GM19239 (cell line): ENCODE results near the gene MAPK8IP3.
"Not testable (repeated sequence)": the region's sequence is repeated elsewhere in the genome, so short reads cannot be mapped to it uniquely, and the experiment has no call there.

Experiments
- DNase-seq: peaks from one replicate; pipeline ENCODE4 v3.0.0; 2011; ENCODE audit warnings: low spot score; ENCODE audit not compliant: insufficient read length
- FAIRE-seq: peaks from 2 replicates; lab custom pipeline; 2011; peaks lifted over from hg19 to GRCh38; lab: Jason Lieb, UNC

Gene MAPK8IP3

GRCh38 chr16:1732551-1732987 lies 26.6 kb downstream of the MAPK8IP3 start:
- FAIRE-seq, DNase-seq: not testable (repeated sequence)

GRCh38 chr16:1734123-1734522 lies 28.1 kb downstream of the MAPK8IP3 start:
- DNase-seq (no peak), FAIRE-seq (no peak)

GRCh38 chr16:1734816-1735215 lies 28.8 kb downstream of the MAPK8IP3 start:
- FAIRE-seq (no peak), DNase-seq (no peak)

DNA sequence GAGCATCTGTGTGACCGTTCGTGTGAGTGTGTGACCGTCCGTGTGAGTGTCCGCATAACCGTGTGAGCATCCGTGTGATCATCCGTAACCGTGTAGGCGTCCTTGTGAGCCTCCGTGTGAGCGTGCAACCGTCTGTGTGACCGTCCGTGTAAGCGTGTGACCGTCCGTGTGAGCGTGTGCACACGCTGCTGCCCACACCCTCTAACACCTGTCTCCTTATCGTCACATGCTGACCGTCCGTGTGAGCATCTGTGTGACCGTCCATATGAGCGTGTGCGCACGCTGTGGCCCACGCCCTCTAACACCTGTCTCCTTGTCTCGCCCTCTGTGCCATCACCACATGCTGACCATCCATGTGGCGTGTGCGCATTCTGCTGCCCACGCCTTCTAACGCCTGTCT lies 34.2 kb downstream of the MAPK8IP3 start:
- FAIRE-seq (no peak), DNase-seq (no peak)

DNA sequence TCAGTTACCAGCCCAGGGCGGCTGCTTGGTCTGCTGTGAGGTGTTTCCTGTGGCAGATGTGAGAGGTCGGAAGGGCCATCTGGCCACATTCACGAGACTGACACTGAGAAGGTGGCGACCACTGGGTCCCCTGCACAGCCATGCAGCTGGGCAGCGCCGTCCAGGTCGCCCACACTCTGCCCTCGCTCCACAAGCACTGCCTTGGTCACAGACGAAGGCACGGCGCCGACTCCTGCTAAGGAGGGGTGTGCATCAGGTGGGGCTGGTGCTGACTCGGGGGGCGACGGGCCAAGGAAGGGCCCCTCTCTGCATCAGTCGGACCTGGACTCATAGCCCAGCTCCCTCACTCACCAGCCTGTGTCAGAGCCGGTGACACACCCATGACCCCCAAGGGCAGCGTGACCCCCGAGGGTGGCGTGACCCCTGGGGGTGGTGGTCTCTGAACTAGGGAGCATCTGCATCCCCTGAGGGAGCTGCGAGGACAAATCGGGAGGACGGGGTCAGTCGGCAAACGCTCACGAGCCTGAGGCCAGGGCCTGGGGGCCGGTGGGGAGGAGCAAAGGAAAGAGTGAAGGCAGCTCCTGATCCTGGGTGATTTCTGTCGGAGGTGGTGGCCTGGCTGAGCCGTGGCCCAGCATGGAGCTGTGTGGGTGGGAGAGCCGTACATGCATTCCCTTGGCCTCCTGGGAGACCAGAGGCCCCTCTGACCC lies 34.9 kb downstream of the MAPK8IP3 start:
- DNase-seq (no peak), FAIRE-seq (no peak)

DNA sequence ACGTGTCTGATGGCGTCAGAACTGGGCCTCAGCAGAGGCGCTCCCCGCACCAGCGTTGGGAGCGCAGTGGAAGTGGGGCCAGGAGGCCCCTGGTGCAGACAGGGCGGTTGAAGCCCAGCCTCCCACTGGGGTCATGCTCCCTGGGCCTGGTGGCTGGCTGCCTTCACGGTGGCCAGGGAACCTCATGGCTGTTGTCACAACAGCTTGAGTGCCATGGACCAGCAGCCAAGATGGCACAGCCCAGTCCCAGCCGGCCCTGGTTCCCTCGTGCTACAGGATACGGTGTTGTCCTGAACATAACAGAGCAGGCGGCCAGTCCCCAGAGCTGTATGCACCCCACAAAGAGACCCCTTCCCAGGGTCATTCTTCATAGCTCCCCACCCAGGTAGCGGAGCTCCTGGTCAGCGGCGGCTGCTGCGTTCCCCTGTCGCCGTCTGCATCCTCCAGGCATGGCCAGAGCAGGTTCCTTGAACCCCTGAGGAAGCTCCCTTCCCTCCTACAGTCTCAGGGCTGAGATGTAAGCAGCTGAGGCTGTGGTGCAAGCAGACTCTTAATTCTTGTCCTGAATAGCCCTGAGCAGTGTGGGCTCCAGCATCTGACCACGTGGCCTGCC lies 35.7 kb downstream of the MAPK8IP3 start:
- DNase-seq (no peak), FAIRE-seq (no peak)

GRCh38 chr16:1743376-1744337 lies 37.7 kb downstream of the MAPK8IP3 start:
- DNase-seq (no peak), FAIRE-seq (no peak)

DNA sequence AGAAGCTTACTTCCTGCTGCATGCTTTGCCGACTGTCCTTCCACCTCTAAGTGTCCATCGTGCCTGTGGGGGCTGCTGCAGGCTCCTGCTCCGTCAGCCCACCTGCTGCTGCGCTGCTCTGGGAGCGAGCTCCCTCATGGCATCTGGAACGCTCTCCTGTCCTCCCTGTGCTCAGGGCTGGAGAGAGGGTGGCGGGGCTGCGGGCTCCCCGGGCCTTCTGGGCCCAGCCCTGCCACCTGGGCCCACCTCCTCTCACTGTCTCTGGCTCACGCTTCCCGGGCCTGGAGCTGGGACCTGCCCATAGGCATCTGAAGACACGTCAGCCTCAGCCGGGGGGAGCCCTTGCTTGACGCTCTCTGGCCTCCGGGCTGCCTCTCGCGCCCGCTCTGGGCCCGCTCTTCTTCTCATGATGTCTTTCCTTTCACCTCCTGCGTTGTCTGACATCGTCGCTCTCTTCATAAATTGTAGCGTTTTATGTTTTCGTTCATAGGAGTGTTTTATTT lies 38.4 kb downstream of the MAPK8IP3 start:
- no peak for FAIRE-seq
- no peak for DNase-seq

DNA sequence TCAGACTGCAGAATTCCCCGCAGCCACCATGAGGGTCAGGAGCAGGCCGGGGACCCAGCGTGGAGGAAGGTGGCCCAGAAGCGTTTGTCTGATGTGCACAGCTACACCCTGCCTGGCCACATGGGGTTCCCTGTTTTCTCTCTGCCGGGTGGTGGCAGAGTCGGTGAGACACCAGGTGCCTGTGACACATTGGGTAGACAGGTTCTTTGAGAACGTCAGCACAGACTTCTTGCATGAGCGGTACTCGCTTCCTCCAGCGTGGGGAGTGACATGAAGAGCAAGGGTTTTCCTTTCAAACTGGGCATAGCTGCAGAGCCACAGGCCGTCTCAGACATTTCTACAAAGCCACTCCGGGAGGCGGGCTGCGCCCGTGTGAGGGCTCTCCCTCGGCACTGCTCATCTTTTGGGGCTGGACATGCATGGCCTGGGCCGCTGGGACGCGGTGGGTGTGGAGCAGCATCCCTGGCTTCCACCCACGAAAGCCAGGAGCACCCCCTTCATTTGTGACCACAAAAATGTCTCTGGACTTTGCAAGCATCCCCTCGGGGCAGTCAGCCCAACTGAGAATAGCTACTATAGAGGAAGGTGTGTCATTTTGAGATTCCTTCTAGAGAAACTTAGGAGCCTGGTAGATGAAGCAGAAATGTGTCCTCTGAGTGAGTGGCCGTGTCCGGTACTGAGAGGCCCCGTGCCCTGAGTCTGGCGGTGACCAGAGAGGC lies 39.3 kb downstream of the MAPK8IP3 start:
- DNase-seq = no peak
- no peak for FAIRE-seq

DNA sequence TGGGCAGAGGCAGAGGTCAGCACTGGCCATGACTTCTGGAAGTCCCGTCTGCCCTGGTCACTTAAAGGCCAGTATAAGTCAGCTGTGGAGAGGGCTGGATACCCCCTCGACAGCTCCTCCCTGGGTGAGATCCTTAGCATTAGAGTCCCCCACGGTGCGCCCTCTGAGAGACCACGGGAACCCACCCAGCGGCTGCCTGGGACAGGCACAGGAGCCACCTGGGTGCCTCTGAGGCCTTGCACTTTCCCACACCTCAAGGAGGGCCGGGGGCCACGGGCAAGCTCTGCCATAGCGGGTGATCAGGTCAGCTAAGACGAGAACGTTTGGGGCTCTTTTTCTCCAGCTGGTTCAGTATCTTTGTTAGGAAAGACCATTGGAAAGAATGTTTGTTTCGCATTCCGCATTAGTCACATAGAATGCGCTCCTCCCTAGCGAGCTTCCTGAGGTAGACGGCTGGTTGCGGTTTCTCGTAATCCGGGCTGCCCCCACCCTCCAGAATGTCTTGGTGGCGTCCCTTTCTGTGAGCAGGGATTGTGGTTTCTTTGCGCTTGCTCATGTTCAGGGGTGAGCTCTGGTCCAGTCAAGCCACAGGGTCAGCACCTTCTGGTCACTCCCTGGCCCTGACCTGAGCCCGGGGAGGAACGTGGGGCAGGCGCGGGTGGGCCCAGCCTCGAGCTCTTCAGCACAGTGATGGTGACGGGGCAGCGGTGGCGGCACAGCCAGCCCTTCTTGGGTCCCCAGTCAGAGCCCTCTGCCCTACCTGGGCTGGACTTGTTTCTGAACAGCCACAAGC lies 40.1 kb downstream of the MAPK8IP3 start:
- DNase-seq (no peak), FAIRE-seq (no peak)

DNA sequence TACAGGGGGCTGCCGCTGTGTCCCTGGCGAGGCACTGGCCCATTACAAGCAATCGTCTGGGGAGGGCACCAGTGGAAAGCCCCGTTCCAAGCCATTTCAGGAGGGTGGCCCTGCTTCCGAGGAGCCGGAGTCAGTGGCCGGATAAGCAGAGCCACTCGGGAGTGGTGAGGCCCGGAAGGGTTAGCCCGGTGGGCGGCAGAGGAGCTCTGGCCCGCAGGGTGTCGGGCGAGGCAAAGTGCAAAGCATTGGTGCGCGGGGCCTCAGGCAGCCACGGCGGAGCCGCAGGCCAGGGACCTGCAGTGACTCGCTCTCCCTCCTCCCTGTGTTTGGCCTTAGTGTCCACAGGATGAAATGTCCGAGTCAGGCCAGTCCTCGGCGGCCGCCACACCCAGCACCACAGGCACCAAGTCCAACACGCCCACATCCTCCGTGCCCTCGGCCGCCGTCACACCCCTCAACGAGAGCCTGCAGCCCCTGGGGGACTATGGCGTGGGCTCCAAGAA lies 40.7 kb downstream of the MAPK8IP3 start:
- FAIRE-seq (no peak), DNase-seq (no peak)

DNA sequence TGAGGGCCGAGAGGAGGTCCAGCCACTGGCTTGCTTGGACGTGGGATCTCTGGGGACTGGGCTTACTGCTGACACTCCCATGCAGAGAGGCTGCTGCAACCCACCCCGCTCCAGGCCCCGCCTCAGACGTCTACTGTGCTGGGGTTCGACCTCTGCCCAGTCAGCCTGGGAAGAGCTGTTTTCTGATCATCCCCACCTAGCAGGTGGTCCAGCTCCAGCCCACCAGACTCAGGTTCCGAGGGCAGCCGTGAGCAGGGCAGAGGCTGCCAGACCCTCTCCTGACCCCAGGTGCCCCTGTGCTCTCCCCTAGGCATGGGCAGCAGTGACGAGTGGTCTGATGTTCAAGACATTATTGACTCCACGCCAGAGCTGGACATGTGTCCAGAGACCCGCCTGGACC lies 41.9 kb downstream of the MAPK8IP3 start:
- FAIRE-seq (no peak), DNase-seq (no peak)

GRCh38 chr16:1749152-1750117 lies 43.4 kb downstream of the MAPK8IP3 start:
- no peak for FAIRE-seq

DNA sequence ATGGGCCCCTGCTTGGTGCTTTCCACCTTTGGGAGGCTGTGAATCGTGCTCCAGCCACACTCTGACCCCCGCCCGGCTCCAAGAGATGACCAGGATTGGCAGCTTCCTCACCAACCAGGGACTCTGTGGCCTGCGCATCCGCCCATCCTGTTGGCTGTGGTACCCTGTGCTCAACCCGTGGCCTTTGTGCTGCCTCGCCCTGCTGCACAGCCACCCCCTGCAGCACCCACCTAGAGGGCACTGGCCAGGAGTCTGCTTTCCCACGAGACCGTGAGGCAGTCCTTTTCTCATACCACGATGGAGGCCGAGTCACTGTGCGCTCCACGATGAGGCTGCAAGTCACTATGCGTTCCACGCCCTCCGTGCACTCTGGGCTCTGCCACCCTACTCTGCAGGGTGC lies 46.0 kb downstream of the MAPK8IP3 start:
- DNase-seq (no peak), FAIRE-seq (no peak)

More at GRCh38 chr16:1749152-1750117, 43.4 kb downstream of the MAPK8IP3 start:
- DNase-seq = no peak

- FAIRE-seq = no peak
Measured at GRCh38 chr16:1752853-1753252, 46.9 kb downstream of the MAPK8IP3 start.

DNA sequence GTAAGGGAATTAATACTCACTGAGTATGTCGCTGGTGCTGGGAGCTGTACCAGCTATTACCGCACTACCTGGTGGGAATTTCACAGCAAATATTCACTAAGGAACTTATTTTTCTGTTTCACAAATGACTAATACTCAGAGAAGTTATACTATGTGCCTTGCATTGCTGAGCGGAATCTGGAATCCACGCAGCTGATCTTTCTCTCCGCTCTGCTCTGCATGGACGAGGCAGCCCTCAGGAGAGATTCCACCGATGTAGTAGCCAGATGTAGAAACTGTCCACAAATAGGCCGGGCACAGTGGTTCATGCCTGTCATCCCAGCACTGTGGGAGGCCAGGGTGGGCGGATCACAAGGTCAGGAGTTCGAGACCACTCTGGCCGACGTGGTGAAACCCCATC lies 48.2 kb downstream of the MAPK8IP3 start:
- FAIRE-seq = no peak

More at GRCh38 chr16:1752853-1753252, 46.9 kb downstream of the MAPK8IP3 start:
- DNase-seq = no peak

GRCh38 chr16:1757714-1758461 lies 51.9 kb downstream of the MAPK8IP3 start:
- DNase-seq (no peak), FAIRE-seq (no peak)

More for the DNA sequence above, 48.2 kb downstream of the MAPK8IP3 start:
- DNase-seq = no peak
